NT2/D1 (cell line): ENCODE measurements around the gene AGMO.

Experiments used
- SUZ12 ChIP-seq: IDR thresholded peaks from 2 replicates; pipeline ENCODE4 v1.6.1; 2011; ENCODE audit not compliant: insufficient read length, insufficient read depth; ENCODE audit errors: extremely low read depth
- YY1 ChIP-seq: IDR thresholded peaks from 2 replicates; pipeline ENCODE4 v1.6.1; 2011; ENCODE audit not compliant: insufficient read length, insufficient read depth

DNA sequence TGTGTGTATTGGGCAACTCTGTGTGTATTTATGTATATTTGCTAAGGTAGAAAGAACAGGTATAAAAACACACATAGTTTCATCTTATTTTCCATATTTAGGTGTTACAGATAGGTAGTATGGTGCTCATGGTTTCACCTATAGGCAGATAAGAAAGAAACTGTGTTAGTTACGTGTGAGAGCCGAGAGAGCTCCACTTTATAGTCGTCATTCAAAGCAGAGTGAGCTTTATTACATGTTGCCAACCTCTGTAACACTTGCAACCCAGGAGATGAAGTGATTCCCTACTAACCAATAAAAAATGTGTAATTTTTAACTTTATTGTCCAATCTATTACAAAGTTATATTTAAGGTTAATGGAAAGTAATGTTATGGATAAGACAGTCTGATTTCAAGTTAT lies 121.3 kb downstream of the AGMO start:
- no peak for TF ChIP-seq YY1
- no peak for TF ChIP-seq SUZ12
